GM12801 (cell line): ENCODE results near the gene TRAPPC13.

Experiments
- TF ChIP-seq, protein P1 (sequence below): IDR thresholded peaks from one replicate; pipeline ENCODE4 v1.5.1; 2011; ENCODE audit warnings: control low read depth; ENCODE audit not compliant: insufficient read length; ENCODE audit errors: extremely low read depth

Gene TRAPPC13

DNA sequence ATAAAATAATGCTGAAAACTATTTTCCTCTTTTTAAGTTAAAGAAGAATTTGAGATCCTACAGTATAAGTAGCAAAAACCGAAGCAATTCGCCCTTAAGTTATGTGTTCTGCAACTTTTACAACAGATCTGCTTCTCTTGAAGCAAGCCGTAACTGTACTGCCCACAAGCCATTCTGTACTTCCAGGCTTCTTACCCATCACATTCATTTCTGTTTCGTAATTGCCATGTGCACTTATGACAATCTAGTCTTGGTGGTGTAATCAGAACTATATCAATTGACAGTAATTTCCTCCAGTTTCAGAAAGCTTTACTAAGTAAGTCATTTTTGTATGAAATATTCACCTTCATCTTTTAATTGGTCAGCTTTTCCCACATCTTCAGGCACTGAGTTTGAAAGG lies 83.3 kb downstream of the TRAPPC13 start:
- TF ChIP-seq, protein P1, sequence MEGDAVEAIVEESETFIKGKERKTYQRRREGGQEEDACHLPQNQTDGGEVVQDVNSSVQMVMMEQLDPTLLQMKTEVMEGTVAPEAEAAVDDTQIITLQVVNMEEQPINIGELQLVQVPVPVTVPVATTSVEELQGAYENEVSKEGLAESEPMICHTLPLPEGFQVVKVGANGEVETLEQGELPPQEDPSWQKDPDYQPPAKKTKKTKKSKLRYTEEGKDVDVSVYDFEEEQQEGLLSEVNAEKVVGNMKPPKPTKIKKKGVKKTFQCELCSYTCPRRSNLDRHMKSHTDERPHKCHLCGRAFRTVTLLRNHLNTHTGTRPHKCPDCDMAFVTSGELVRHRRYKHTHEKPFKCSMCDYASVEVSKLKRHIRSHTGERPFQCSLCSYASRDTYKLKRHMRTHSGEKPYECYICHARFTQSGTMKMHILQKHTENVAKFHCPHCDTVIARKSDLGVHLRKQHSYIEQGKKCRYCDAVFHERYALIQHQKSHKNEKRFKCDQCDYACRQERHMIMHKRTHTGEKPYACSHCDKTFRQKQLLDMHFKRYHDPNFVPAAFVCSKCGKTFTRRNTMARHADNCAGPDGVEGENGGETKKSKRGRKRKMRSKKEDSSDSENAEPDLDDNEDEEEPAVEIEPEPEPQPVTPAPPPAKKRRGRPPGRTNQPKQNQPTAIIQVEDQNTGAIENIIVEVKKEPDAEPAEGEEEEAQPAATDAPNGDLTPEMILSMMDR = no peak
